Hypothalamus (tissue), 51 donors: Measurements from ENCODE around the gene TAS2R43.
"Not testable (repeated sequence)": the region's sequence is repeated elsewhere in the genome, so short reads cannot be mapped to it uniquely, and the experiment has no call there.

Experiments
- DNase-seq, 51 donors: peaks; one replicate each; lab custom pipeline; 2025; lab: John Stamatoyannopoulos, UW

The TAS2R43 gene

GRCh38 chr12:11062194-11062593 lies 29.9 kb downstream of the TAS2R43 start, which contains the start of gene TAS2R46:
Gene TAS2R46, minus strand, starts transcription at chr12:11062294. Its CDS starts 0 bp downstream, at chr12:11062294.
- DNase-seq, result not testable (repeated sequence)

- no peak for DNase-seq
Measured at GRCh38 chr12:11059784-11060183, 32.3 kb downstream of the TAS2R43 start.

GRCh38 chr12:11059041-11059440 lies 33.1 kb downstream of the TAS2R43 start:
- DNase-seq, result no peak

- no peak for DNase-seq
Measured at GRCh38 chr12:11055306-11055705, 36.8 kb downstream of the TAS2R43 start.

- not testable (repeated sequence) for DNase-seq
Measured at GRCh38 chr12:11049806-11050531, 42.1 kb downstream of the TAS2R43 start.

GRCh38 chr12:11041366-11041765 lies 50.7 kb downstream of the TAS2R43 start:
- not testable (repeated sequence) for DNase-seq
